Measurements from ENCODE around the gene PFKP.

PFKP gene

GRCh38 chr10:3065622-3066021 is 1.7 kb upstream of the PFKP start:
- peaks cover 6 to 14% of the 10 kb centered on the region in 2 experiments for H3K36me3 ChIP-seq (ENCODE audit: control insufficient read depth in 2 of 2, insufficient read depth in 1 of 2, low read length in 2 of 2)
- H3K4me1 ChIP-seq (ENCODE audit: control insufficient read depth, insufficient read depth, low read length) = peaks cover 5% of the 10 kb centered on the region
- no peaks in the 10 kb centered on the region for H3K9me3 ChIP-seq (ENCODE audit: control insufficient read depth, insufficient read depth, low read depth, low read length)
- no peak overlapping the region for H3K27ac ChIP-seq (ENCODE audit: extremely low read depth, low read depth, low read length)
- TF ChIP-seq ZBTB20 (tag by site-specific recombination; IDR thresholded peaks at IDR 0.05) (peak; percentile 54), ZNF704 (tag by site-specific recombination; IDR thresholded peaks at IDR 0.05) (no peak), GLIS1 (tag by site-specific recombination; IDR thresholded peaks at IDR 0.05) (peak; percentile 29; the same call in 1 of the 2 replicates)
- CTCF ChIA-PET = no interaction called here
- POLR2A ChIA-PET = no interaction called here
- H3K4me3 ChIP-seq (ENCODE audit: low read depth, low read length) = no peak overlapping the region

- peaks cover 5% of the 10 kb centered on the region for H3K4me1 ChIP-seq (ENCODE audit: control insufficient read depth, insufficient read depth, low read length)
- peak overlapping the region; percentile 77 for H3K4me3 ChIP-seq (ENCODE audit: low read depth, low read length)
- POLR2A ChIA-PET = no interaction called here
- CTCF ChIA-PET = no interaction called here
- H3K9me3 ChIP-seq (ENCODE audit: control insufficient read depth, insufficient read depth, low read depth, low read length) = no peaks in the 10 kb centered on the region
- TF ChIP-seq TSHZ1 (tag by site-specific recombination; IDR thresholded peaks at IDR 0.05; ENCODE audit: borderline replicate concordance) (no peak), HOXC10 (CRISPR knock-in tag; IDR thresholded peaks at IDR 0.05) (no peak), AEBP2 (tag by site-specific recombination; IDR thresholded peaks at IDR 0.05; ENCODE audit: borderline replicate concordance) (no peak), ZBTB7A (tag by site-specific recombination; IDR thresholded peaks at IDR 0.05; ENCODE audit: low read depth) (no peak), ZNF121 (tag by site-specific recombination; IDR thresholded peaks at IDR 0.05) (no peak), ZNF140 (tag by site-specific recombination; IDR thresholded peaks at IDR 0.05) (no peak), ZBTB49 (tag by site-specific recombination; IDR thresholded peaks at IDR 0.05; ENCODE audit: low read depth) (no peak), IKZF3 (tag by site-specific recombination; IDR thresholded peaks at IDR 0.05) (no peak), ZNF658 (tag by site-specific recombination; IDR thresholded peaks at IDR 0.05) (no peak), ZNF768 (tag by site-specific recombination; IDR thresholded peaks at IDR 0.05) (no peak)
- H3K36me3 ChIP-seq (ENCODE audit: control insufficient read depth in 2 of 2, insufficient read depth in 1 of 2, low read length in 2 of 2) = peaks cover 15 to 20% of the 10 kb centered on the region in 2 experiments
- H3K27ac ChIP-seq (ENCODE audit: extremely low read depth, low read depth, low read length) = no peak overlapping the region; the same call in 1 of the 2 replicates
These were observed 831 bp upstream of the PFKP start for GRCh38 chr10:3066317-3067117.

All from HEK293 (cell line).